Immature natural killer cell (primary cell): ENCODE data around the gene OR2D3. TPM values are rescaled to one million over a fixed set of nuclear protein-coding genes. Genes with fewer than 3 reads are reported as not detected.
"Not testable (repeated sequence)": the region's sequence is repeated elsewhere in the genome, so short reads cannot be mapped to it uniquely, and the experiment has no call there.

Source experiments
- DNase-seq, 3 donors: peaks; one replicate each; pipeline ENCODE4 v3.0.0; 2022; ENCODE audit warnings: mixed read lengths in 1 of 3
- H3K27ac Mint-ChIP-seq, 6 donors: one replicate each; pipeline ENCODE4 v1.8.0; 2020; ENCODE audit warnings: mixed read lengths in 6 of 6, mild to moderate bottlenecking in 5 of 6, inconsistent platforms in 4 of 6, moderate library complexity in 3 of 6
- H3K27me3 Mint-ChIP-seq, 3 donors: one replicate each; pipeline ENCODE4 v1.8.0; 2020 to 2021; ENCODE audit warnings: low read depth in 3 of 3, mild to moderate bottlenecking in 3 of 3, mixed read lengths in 3 of 3, moderate library complexity in 3 of 3, inconsistent platforms in 1 of 3
- H3K36me3 Mint-ChIP-seq, 3 donors: one replicate each; pipeline ENCODE4 v1.8.0; 2020; ENCODE audit warnings: mixed read lengths in 3 of 3, inconsistent platforms in 2 of 3, mild to moderate bottlenecking in 2 of 3
- H3K4me1 Mint-ChIP-seq, 2 donors: one replicate each; pipeline ENCODE4 v1.8.0; 2020; ENCODE audit warnings: inconsistent platforms in 2 of 2, mild to moderate bottlenecking in 2 of 2, mixed read lengths in 2 of 2, moderate library complexity in 1 of 2
- H3K4me3 Mint-ChIP-seq, 5 donors: one replicate each; pipeline ENCODE4 v1.8.0; 2020; ENCODE audit warnings: mild to moderate bottlenecking in 5 of 5, mixed read lengths in 5 of 5, inconsistent platforms in 3 of 5, moderate library complexity in 3 of 5
- H3K9me3 Mint-ChIP-seq, 6 donors: one replicate each; pipeline ENCODE4 v1.8.0; 2020; ENCODE audit warnings: mild to moderate bottlenecking in 6 of 6, mixed read lengths in 6 of 6, inconsistent platforms in 4 of 6, moderate library complexity in 3 of 6
- polyA plus RNA-seq, 3 donors: library from polyadenylated mRNA; unstranded; fragments of 300-500 nt; fragmentation: Illumina TruSeq; gene quantifications; one replicate each; pipeline ENCODE4 v1.2.3, GENCODE V29; 2021

OR2D3 gene
- polyA plus RNA-seq, 3 donors from 2014 or later = not detected

DNA sequence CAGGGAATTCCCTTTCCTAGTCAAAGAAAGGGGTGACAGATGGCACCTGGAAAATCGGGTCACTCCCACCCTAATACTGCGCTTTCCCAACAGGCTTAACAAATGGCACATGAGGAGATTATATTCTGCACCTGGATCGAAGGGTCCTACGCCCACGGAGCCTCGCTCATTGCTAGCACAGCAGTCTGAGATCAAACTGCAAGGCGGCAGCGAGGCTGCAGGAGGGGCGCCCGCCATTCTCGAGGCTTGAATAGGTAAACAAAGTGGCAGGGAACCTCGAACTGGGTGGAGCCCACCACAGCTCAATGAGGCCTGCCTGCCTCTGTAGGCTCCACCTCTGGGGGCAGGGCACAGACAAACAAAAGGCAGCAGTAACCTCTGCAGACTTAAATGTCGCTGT, 16.0 kb upstream of the OR2D3 start:
- H3K4me1 Mint-ChIP-seq, H3K4me3 Mint-ChIP-seq: not testable (repeated sequence)

DNA sequence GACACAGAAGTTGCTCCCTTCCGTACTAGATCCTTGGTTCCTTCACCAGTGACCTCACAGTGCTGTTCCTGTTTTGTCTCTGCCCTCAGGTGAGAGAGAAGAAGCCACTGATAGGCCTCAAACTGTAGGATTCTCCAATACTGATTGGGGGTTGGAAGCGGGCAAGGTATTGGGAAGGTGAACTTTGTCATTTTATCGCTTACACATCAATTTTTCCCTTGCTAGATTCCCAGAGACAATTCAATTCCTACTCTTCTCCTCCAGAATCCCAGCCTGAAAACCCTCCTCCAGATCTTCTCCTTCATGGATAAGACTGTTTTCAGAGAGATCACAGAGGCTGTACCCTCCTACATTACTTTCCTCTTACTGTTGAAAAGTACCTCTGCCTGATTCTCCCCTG, 9.4 kb upstream of the OR2D3 start:
- Mint-ChIP-seq H3K9me3 (peaks cover 0 to 2% (median 0%) of the 10 kb centered on the region in 6 donors), H3K36me3 (no peaks in the 10 kb centered on the region), H3K4me3 (no peak overlapping the region), H3K4me1 (no peaks in the 10 kb centered on the region), H3K27me3 (no peaks in the 10 kb centered on the region), H3K27ac (no peak overlapping the region)
- no peak for DNase-seq

More for the DNA sequence above, 16.0 kb upstream of the OR2D3 start:
- H3K9me3 Mint-ChIP-seq, H3K27me3 Mint-ChIP-seq, H3K36me3 Mint-ChIP-seq, H3K27ac Mint-ChIP-seq, DNase-seq: not testable (repeated sequence)

DNA sequence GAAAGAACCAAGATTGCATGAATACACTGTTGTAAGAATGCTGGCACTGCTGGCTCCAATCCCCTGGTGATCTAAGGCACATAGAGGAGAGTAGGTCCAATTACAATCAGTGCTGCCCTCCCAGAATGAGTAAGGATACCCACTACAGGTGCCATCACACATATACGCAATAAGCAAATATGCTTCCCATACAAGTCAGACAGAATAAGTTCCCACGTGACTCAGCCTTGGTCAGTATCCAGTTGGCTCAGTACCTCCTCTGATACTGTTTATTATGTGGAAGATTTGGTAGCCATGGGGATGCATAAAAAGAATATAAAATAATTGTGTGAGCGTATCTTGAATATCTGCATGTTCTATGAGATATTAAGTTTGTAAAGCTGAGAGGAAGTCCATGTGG, 8.9 kb upstream of the OR2D3 start:
- Mint-ChIP-seq H3K27me3 (no peaks in the 10 kb centered on the region), H3K36me3 (no peaks in the 10 kb centered on the region), H3K4me1 (no peaks in the 10 kb centered on the region), H3K27ac (no peak overlapping the region), H3K4me3 (no peak overlapping the region), H3K9me3 (peaks cover 0 to 2% (median 0%) of the 10 kb centered on the region in 6 donors)
- DNase-seq = no peak

DNA sequence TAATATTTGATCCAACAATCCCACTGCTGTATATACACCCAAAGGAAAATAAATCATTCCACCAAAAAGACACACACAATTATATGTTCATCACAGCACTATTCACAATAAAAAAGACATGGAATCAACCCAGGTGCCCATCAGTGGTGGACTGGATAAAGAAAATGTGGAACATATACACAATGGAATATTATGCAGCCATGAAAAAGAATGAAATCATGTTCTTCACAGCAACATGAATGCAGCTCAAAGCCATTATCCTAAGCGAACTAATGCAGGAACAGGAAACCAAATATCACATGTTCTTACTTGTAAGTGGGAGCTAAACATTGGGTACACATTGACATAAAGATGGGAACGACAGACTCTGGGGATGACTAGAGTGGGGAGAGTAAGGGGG, 1.1 kb upstream of the OR2D3 start:
- no peak for DNase-seq
- Mint-ChIP-seq H3K9me3 (peaks cover 0 to 5% (median 0%) of the 10 kb centered on the region in 6 donors), H3K4me1 (no peaks in the 10 kb centered on the region), H3K4me3 (no peak overlapping the region), H3K27me3 (peaks cover 0 to 1% (median 0%) of the 10 kb centered on the region in 3 donors), H3K27ac (no peak overlapping the region), H3K36me3 (no peaks in the 10 kb centered on the region)

DNA sequence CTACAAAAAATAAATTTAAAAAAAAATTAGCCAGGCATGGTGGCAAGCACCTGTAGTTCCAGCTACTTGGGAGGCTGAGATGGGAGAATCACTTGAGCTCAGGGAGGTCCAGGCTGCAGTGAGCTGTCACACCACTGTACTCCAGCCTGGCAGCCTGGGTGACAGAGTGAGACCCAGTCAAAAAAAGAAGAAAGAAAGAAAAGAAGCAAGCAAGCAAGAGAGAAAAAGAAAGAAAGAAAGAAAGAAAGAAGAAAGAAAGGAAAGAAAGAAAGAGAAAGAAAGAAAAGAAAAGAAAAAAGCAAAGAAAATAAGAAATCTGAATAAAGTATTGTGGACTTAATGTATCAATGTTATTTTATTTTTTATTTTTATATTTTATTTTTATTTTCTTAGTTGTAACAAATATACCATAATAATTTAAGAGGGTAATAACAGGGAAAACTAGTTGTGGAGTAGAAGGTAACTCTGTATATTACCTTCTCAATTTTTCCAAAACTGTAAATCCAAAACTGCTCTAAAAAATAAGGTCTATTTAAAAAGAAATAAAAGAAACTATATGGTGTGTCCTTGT, 4.3 kb downstream of the OR2D3 start:
- Mint-ChIP-seq H3K4me1 (peaks cover 9 to 22% of the 10 kb centered on the region in 2 donors), H3K9me3 (peaks cover 0 to 16% (median 0%) of the 10 kb centered on the region in 6 donors), H3K36me3 (no peaks in the 10 kb centered on the region), H3K4me3 (no peak overlapping the region), H3K27ac (no peak overlapping the region), H3K27me3 (peaks cover 3 to 17% (median 10%) of the 10 kb centered on the region in 3 donors)
- no peak for DNase-seq

DNA sequence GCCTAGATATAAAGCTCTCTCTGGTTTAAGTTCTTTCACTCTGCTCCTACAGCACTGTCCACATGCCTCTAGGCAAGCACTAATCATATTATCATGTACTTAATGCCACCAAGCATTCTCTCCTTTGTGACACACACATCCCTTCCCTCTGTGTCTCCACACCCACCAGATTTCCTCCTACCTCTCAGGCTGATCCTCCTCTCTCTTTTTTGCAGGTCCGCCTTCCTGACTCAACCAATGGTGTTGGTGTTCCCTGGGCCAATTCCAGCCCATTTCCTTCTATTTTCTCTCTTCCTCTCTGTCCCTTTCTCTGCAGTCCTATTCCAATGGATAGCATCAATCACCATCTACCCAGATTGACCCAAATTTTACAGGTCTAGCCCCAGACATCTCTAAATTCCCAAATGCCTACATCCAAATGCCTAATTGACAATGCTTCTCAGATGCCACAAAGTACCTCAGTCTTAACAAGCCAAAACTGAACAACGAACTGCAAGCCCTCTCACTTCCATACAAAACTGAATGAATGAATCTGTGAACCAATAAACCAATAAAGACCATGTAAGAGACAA, 4.9 kb downstream of the OR2D3 start:
- DNase-seq = no peak
- H3K4me1 Mint-ChIP-seq = peaks cover 9 to 22% of the 10 kb centered on the region in 2 donors
- no peaks in the 10 kb centered on the region for H3K36me3 Mint-ChIP-seq
- H3K27me3 Mint-ChIP-seq = peaks cover 3 to 20% (median 10%) of the 10 kb centered on the region in 3 donors
- H3K9me3 Mint-ChIP-seq = peaks cover 0 to 16% (median 0%) of the 10 kb centered on the region in 6 donors
- no peak overlapping the region for H3K27ac Mint-ChIP-seq
- peak overlapping the region; percentile 28 to 76 (median 72) for H3K4me3 Mint-ChIP-seq

DNA sequence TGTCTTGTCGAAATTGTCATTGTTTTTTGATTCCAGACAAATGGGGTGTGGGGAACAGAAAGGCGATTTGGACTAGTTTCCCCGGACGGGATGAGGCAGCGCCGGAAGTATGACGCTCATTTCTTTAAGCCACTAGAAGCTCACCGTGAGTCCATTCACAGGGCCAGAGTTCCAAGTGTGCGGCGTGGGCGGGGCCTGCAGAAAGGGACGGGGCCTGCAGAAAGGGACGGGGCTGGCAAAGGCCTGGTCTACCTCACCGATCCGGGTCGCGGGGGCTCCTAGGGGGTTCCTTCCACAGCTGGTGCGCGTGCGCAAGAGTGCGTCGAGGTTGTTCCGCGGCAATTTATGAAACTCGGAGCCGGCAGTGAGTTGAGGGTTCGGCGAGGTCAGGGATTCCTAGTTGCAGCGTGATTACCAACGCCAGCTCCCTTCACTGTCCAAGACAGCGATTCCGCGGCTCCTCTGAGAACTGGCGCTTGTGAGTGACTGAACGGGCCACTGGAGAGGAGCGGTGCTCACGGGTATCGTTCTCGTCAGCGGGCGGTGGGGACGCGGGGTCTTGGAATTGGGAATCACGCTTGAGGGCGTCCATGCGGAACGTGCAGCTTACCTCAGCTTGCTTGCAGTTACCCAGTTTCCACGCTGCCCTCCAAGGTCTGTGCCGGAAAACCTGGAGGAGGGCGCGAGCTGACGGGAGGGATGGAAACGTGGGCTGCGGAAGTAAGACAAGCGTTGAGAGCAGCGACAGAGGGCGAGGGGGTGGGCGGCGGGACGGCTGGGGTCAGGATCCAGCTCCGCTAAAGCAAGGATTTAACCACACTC, 5.6 kb downstream of the OR2D3 start, which contains the start of gene ZNF215:
TSS of gene ZNF215 (plus strand) at position 219 of the 822 bp plus-strand sequence. CDS start 5,847 bp downstream, outside the sequence.
- DNase-seq = peak in 2 of 3 donors; percentile 0 to 10
- Mint-ChIP-seq H3K27ac (no peak within 1 kb of the TSS), H3K4me3 (peak within 1 kb of the TSS; percentile 28 to 76 (median 72)), H3K4me1 (peaks cover 9 to 22% of the 10 kb centered on the region in 2 donors), H3K9me3 (peaks cover 0 to 13% (median 0%) of the 10 kb centered on the region in 6 donors), H3K36me3 (no peaks in the 10 kb centered on the region), H3K27me3 (peaks cover 3 to 20% (median 10%) of the 10 kb centered on the region in 3 donors)

DNA sequence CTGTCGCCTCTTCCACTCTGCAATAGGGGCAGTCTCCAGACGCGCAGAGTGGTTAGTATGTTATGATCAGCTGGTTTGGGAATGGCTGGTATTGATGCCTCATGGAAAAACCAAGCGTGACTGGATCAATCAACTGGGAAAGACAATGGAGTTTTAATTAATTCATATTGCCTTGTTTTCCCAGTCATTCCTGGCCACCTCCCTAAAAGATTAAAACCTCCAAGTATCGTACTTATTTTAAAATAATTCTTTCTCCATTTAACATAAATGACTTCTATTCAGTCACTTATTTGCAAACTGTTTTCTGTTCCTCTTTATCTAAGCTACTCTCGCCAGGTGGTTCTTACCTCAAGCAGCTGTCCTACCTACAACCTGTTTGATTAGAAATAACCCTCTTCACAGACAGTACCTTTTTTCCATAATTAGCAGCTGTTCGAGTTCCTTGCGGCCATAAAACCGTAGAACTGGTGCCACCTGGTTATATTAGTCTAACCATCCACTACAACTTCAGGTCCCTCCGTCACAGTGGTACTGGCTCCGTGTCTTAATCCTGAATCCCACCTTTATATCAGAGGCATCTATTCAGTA, 6.3 kb downstream of the OR2D3 start:
- Mint-ChIP-seq H3K4me3 (peak overlapping the region in 4 of 5 donors; percentile 28 to 74 (median 70)), H3K27me3 (peaks cover 5 to 20% (median 10%) of the 10 kb centered on the region in 3 donors), H3K4me1 (peaks cover 9 to 22% of the 10 kb centered on the region in 2 donors), H3K36me3 (no peaks in the 10 kb centered on the region), H3K27ac (no peak overlapping the region), H3K9me3 (peaks cover 0 to 13% (median 0%) of the 10 kb centered on the region in 6 donors)
- DNase-seq = no peak

DNA sequence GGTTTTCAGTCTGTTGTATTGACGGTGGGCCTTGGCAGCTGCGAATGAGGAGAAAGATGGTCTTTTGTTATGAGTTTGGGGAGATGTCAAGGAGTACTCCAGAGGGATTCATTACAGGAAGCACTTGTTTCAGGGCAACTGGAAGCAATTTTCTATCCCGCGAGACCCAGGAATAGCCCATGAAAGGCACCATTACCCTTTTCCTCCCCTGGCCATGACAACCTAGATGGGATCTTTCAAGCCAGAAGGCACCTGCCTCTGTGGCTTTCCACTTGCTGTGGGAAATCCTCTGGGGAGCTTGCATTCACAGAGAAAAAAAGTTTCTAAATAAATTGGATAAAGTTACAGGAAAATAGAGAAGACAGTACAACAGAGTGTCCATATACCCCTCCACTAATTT, 8.1 kb downstream of the OR2D3 start:
- H3K27me3 Mint-ChIP-seq = peaks cover 8 to 21% (median 12%) of the 10 kb centered on the region in 3 donors
- no peak for DNase-seq
- H3K36me3 Mint-ChIP-seq = no peaks in the 10 kb centered on the region
- H3K27ac Mint-ChIP-seq = no peak overlapping the region
- peaks cover 0 to 13% (median under 1%) of the 10 kb centered on the region in 6 donors for H3K9me3 Mint-ChIP-seq
- H3K4me3 Mint-ChIP-seq = no peak overlapping the region
- H3K4me1 Mint-ChIP-seq = peaks cover 9 to 22% of the 10 kb centered on the region in 2 donors

DNA sequence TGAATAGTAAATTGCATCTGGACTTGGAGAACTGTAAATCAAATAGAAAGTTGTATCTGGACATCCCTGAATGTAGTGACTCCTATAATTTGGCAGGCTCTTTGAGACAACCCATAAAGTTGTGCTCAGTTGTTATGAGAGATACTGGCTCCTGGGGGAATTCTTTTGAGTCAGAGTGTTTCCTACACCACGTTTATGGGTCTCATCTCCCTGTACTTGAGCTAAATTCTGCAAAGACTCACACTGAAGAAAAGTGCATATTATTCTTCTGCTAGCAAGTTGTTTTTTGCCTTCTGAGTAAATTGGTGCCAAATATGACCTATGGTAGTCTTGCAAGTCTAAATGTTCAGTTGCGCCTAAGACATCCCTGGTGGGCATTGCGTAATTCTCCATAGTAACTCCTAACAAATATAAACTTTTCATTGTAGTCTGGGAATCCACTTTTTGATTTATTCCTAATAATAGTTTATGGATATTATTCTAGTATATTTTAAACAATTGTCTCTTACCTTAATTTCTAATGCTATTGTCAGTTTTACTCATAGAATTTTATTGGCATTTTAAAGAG, 10.4 kb downstream of the OR2D3 start:
- H3K27me3 Mint-ChIP-seq = peaks cover 8 to 15% (median 10%) of the 10 kb centered on the region in 3 donors
- H3K4me3 Mint-ChIP-seq = no peak overlapping the region
- H3K27ac Mint-ChIP-seq = no peak overlapping the region
- H3K4me1 Mint-ChIP-seq = peaks cover 6 to 17% of the 10 kb centered on the region in 2 donors
- no peaks in the 10 kb centered on the region for H3K36me3 Mint-ChIP-seq
- DNase-seq = no peak
- H3K9me3 Mint-ChIP-seq = peaks cover 0 to 6% (median 0%) of the 10 kb centered on the region in 6 donors

DNA sequence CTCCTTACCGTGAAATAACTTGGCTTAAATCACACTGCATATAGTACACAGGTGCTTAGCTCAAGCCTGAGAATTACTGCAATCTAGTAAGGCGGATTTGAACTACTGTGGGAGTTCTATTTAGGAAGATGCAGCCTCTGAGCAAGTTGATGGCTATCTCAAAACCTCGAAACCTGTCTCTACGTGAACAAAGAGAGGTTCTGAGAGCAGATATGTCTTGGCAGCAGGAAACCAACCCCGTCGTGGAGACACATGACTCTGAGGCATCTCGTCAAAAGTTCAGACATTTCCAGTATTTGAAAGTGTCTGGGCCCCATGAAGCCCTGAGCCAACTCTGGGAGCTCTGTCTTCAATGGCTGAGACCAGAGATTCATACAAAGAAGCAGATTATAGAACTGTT, 11.3 kb downstream of the OR2D3 start:
- Mint-ChIP-seq H3K36me3 (no peaks in the 10 kb centered on the region), H3K4me3 (no peak overlapping the region), H3K4me1 (peaks cover under 1 to 8% of the 10 kb centered on the region in 2 donors), H3K9me3 (peaks cover 0 to 5% (median 0%) of the 10 kb centered on the region in 6 donors), H3K27ac (no peak overlapping the region), H3K27me3 (peaks cover 8 to 13% (median 10%) of the 10 kb centered on the region in 3 donors)
- no peak for DNase-seq

DNA sequence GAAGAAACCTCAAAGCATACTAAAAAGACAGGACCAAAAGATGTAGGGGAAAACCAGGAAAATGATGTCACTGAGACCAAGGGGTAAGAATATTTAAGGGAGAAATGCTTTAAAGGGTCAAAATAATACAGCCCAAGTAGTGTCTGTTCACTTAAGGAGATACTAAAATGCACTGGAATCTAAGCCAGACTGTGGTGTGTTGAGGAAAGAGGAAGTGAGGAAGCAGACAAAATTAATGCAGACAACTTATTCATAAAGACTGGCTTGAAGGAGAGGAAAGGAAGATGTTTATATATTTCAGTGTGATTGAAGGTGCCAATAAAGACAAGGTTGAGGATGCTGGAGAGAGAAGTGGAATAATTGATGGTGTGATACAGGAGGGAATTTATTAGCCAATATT, 21.2 kb downstream of the OR2D3 start:
- peaks cover 0 to 4% (median 0%) of the 10 kb centered on the region in 6 donors for H3K9me3 Mint-ChIP-seq
- no peak for DNase-seq
- H3K4me1 Mint-ChIP-seq = no peaks in the 10 kb centered on the region
- no peaks in the 10 kb centered on the region for H3K36me3 Mint-ChIP-seq
- H3K27ac Mint-ChIP-seq = no peak overlapping the region
- no peak overlapping the region for H3K4me3 Mint-ChIP-seq
- H3K27me3 Mint-ChIP-seq = no peaks in the 10 kb centered on the region

DNA sequence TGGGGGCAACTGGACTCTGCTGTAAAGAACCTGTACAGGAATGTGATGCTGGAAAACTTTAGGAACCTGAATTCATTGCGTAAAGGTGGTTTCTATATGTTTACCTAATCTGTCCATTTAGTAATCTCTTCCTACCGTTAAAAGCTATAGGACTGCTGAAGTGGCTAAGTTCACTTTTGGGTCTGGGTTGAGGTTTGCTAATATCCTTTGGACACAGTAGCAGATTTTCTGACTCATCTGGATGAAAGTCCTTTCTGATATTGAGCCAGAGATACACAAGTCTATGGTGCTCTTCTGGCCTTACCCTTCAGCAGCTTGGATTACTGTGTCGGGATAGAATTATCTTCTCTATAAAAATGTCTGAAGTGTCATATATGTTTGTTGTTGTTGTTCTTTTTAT, 22.3 kb downstream of the OR2D3 start:
- DNase-seq = no peak
- Mint-ChIP-seq H3K9me3 (peaks cover 0 to 4% (median 0%) of the 10 kb centered on the region in 6 donors), H3K27ac (no peak overlapping the region), H3K4me1 (no peaks in the 10 kb centered on the region), H3K27me3 (no peaks in the 10 kb centered on the region), H3K4me3 (no peak overlapping the region), H3K36me3 (no peaks in the 10 kb centered on the region)
